Immature natural killer cell (primary cell): ENCODE results near the gene UBE2J2. TPM values are rescaled to one million over a fixed set of nuclear protein-coding genes. Genes with fewer than 3 reads are reported as not detected.
A peak's percentile ranks its signal among the peaks of the same experiment; 100 is the strongest.
"Not testable (repeated sequence)": the region's sequence is repeated elsewhere in the genome, so short reads cannot be mapped to it uniquely, and the experiment has no call there.

Source experiments
- DNase-seq, 3 donors: peaks; one replicate each; pipeline ENCODE4 v3.0.0; 2022; ENCODE audit warnings: mixed read lengths in 1 of 3
- H3K27ac Mint-ChIP-seq, 6 donors: one replicate each; pipeline ENCODE4 v1.8.0; 2020; ENCODE audit warnings: mixed read lengths in 6 of 6, mild to moderate bottlenecking in 5 of 6, inconsistent platforms in 4 of 6, moderate library complexity in 3 of 6
- H3K27me3 Mint-ChIP-seq, 3 donors: one replicate each; pipeline ENCODE4 v1.8.0; 2020 to 2021; ENCODE audit warnings: low read depth in 3 of 3, mild to moderate bottlenecking in 3 of 3, mixed read lengths in 3 of 3, moderate library complexity in 3 of 3, inconsistent platforms in 1 of 3
- H3K36me3 Mint-ChIP-seq, 3 donors: one replicate each; pipeline ENCODE4 v1.8.0; 2020; ENCODE audit warnings: mixed read lengths in 3 of 3, inconsistent platforms in 2 of 3, mild to moderate bottlenecking in 2 of 3
- H3K4me1 Mint-ChIP-seq, 2 donors: one replicate each; pipeline ENCODE4 v1.8.0; 2020; ENCODE audit warnings: inconsistent platforms in 2 of 2, mild to moderate bottlenecking in 2 of 2, mixed read lengths in 2 of 2, moderate library complexity in 1 of 2
- H3K4me3 Mint-ChIP-seq, 5 donors: one replicate each; pipeline ENCODE4 v1.8.0; 2020; ENCODE audit warnings: mild to moderate bottlenecking in 5 of 5, mixed read lengths in 5 of 5, inconsistent platforms in 3 of 5, moderate library complexity in 3 of 5
- H3K9me3 Mint-ChIP-seq, 6 donors: one replicate each; pipeline ENCODE4 v1.8.0; 2020; ENCODE audit warnings: mild to moderate bottlenecking in 6 of 6, mixed read lengths in 6 of 6, inconsistent platforms in 4 of 6, moderate library complexity in 3 of 6
- polyA plus RNA-seq, 3 donors: library from polyadenylated mRNA; unstranded; fragments of 300-500 nt; fragmentation: Illumina TruSeq; gene quantifications; one replicate each; pipeline ENCODE4 v1.2.3, GENCODE V29; 2021

The UBE2J2 gene
- 100 to 1,000 TPM in 1 of 3 donors, 10 to 100 TPM in 2; 77.8 to 105 (median 83.9) TPM for polyA plus RNA-seq

GRCh38 chr1:1273512-1274298 is at the start of gene UBE2J2:
Gene UBE2J2 (minus strand): TSS chr1:1273854. CDS start chr1:1267992, 5,862 bp downstream.
- peak; percentile 88 to 92 (median 91) for DNase-seq
- Mint-ChIP-seq H3K36me3 (peaks cover 0 to 7% (median 0%) of the 10 kb centered on the region in 3 donors), H3K4me1 (peaks cover 35 to 36% of the 10 kb centered on the region in 2 donors), H3K27me3 (peaks cover 3 to 4% (median 4%) of the 10 kb centered on the region in 3 donors), H3K4me3 (peak within 1 kb of the TSS; percentile 84 to 90 (median 86)), H3K9me3 (no peaks in the 10 kb centered on the region), H3K27ac (peak within 1 kb of the TSS; percentile 81 to 92 (median 86))

- Mint-ChIP-seq H3K4me3 (peak overlapping the region; percentile 85 to 97 (median 92)), H3K36me3 (no peaks in the 10 kb centered on the region), H3K27me3 (peaks cover 1 to 4% (median 2%) of the 10 kb centered on the region in 3 donors), H3K9me3 (no peaks in the 10 kb centered on the region), H3K27ac (peak overlapping the region in 4 of 6 donors; percentile 78 to 92 (median 82)), H3K4me1 (peaks cover 27 to 31% of the 10 kb centered on the region in 2 donors)
- no peak for DNase-seq
Measured at GRCh38 chr1:1322952-1323351, 49.3 kb upstream of the UBE2J2 start.

DNA sequence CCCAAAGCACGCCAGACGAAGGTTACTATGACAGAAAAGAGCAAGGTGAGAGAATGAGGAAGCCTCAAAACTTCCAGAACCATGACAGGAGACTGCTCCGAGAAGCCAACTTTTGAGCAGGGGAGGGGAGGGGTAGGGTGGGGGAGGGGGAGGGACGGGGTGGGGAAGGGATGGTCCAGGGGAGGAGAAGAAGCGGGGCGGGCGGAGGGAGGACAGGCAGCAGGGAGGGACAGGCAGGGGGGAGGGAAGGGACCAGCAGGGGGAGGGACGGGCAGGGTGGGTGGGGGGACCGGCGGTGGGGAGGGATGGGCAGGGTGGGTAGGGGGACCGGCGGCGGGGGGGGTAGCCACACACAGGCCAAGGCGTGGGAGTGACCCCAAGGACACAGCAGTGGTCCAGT is 48.8 kb upstream of the UBE2J2 start:
- Mint-ChIP-seq H3K4me3 (peak overlapping the region; percentile 42 to 85 (median 72)), H3K27me3 (peaks cover 1 to 4% (median 2%) of the 10 kb centered on the region in 3 donors), H3K4me1 (peaks cover 27 to 31% of the 10 kb centered on the region in 2 donors), H3K9me3 (no peaks in the 10 kb centered on the region), H3K36me3 (peaks cover 0 to under 1% (median 0%) of the 10 kb centered on the region in 3 donors), H3K27ac (peak overlapping the region in 4 of 6 donors; percentile 50 to 78 (median 56))
- DNase-seq: no peak

- Mint-ChIP-seq H3K9me3 (no peaks in the 10 kb centered on the region), H3K4me1 (peaks cover 27 to 31% of the 10 kb centered on the region in 2 donors), H3K4me3 (peak overlapping the region in 1 of 5 donors; percentile 9), H3K27me3 (peaks cover 1 to 4% (median 2%) of the 10 kb centered on the region in 3 donors), H3K36me3 (peaks cover 0 to 4% (median 0%) of the 10 kb centered on the region in 3 donors), H3K27ac (no peak overlapping the region)
- DNase-seq: no peak
Measured at GRCh38 chr1:1321477-1321876, 47.8 kb upstream of the UBE2J2 start.

- Mint-ChIP-seq H3K27ac (no peak overlapping the region), H3K4me3 (peak overlapping the region in 1 of 5 donors; percentile 9)
Measured at GRCh38 chr1:1320666-1321448, 47.2 kb upstream of the UBE2J2 start.

GRCh38 chr1:1319646-1319941 is 45.9 kb upstream of the UBE2J2 start:
- no peaks in the 10 kb centered on the region for H3K9me3 Mint-ChIP-seq
- peak overlapping the region in 1 of 6 donors; percentile 34 for H3K27ac Mint-ChIP-seq
- H3K4me1 Mint-ChIP-seq: peaks cover 21 to 27% of the 10 kb centered on the region in 2 donors
- no peak for DNase-seq
- H3K4me3 Mint-ChIP-seq: peak overlapping the region in 1 of 5 donors; percentile 21
- peaks cover 0 to 4% (median 0%) of the 10 kb centered on the region in 3 donors for H3K36me3 Mint-ChIP-seq
- H3K27me3 Mint-ChIP-seq: peaks cover 1 to 4% (median 2%) of the 10 kb centered on the region in 3 donors

More at GRCh38 chr1:1320666-1321448, 47.2 kb upstream of the UBE2J2 start:
- Mint-ChIP-seq H3K4me1 (peaks cover 26 to 27% of the 10 kb centered on the region in 2 donors), H3K9me3 (no peaks in the 10 kb centered on the region), H3K36me3 (peaks cover 0 to 4% (median 0%) of the 10 kb centered on the region in 3 donors), H3K27me3 (peaks cover 1 to 4% (median 2%) of the 10 kb centered on the region in 3 donors)
- DNase-seq: no peak

GRCh38 chr1:1318777-1319645 is 45.4 kb upstream of the UBE2J2 start:
- peak overlapping the region in 1 of 6 donors; percentile 34 for H3K27ac Mint-ChIP-seq
- peaks cover 21 to 27% of the 10 kb centered on the region in 2 donors for H3K4me1 Mint-ChIP-seq
- peaks cover 0 to 2% (median 2%) of the 10 kb centered on the region in 3 donors for H3K27me3 Mint-ChIP-seq
- peaks cover 0 to 4% (median 0%) of the 10 kb centered on the region in 3 donors for H3K36me3 Mint-ChIP-seq
- no peaks in the 10 kb centered on the region for H3K9me3 Mint-ChIP-seq
- no peak for DNase-seq
- H3K4me3 Mint-ChIP-seq: peak overlapping the region in 1 of 5 donors; percentile 21

- H3K27me3 Mint-ChIP-seq: peaks cover 0 to 2% (median 0%) of the 10 kb centered on the region in 3 donors
- no peak overlapping the region for H3K4me3 Mint-ChIP-seq
- H3K9me3 Mint-ChIP-seq: no peaks in the 10 kb centered on the region
- no peak overlapping the region for H3K27ac Mint-ChIP-seq
- H3K4me1 Mint-ChIP-seq: peaks cover 16 to 20% of the 10 kb centered on the region in 2 donors
- peaks cover 0 to 4% (median 0%) of the 10 kb centered on the region in 3 donors for H3K36me3 Mint-ChIP-seq
- DNase-seq: no peak
Measured at GRCh38 chr1:1318131-1318652, 44.5 kb upstream of the UBE2J2 start.

DNA sequence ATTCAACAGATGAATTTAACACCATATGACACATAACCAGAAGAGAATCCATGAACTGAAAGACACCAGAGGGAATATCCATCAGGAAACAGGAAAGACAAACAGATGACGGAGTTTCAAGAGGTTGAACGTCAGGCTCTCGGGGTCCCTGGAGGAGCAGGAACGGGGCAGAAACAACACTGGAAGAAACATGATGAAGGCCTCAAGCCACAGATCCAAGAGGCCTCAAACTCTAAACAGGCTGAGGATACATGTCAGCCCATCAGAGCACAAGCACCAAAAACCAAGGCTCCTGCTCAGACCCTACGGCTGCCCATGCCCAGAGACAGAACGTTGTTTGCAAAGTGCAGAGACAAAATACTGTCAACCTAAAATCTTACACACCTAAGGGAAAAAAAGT is 43.8 kb upstream of the UBE2J2 start:
- Mint-ChIP-seq H3K4me1 (peaks cover 11 to 12% of the 10 kb centered on the region in 2 donors), H3K27me3 (no peaks in the 10 kb centered on the region), H3K27ac (no peak overlapping the region), H3K36me3 (peaks cover 0 to 4% (median 0%) of the 10 kb centered on the region in 3 donors), H3K4me3 (no peak overlapping the region), H3K9me3 (no peaks in the 10 kb centered on the region)
- DNase-seq: no peak

DNA sequence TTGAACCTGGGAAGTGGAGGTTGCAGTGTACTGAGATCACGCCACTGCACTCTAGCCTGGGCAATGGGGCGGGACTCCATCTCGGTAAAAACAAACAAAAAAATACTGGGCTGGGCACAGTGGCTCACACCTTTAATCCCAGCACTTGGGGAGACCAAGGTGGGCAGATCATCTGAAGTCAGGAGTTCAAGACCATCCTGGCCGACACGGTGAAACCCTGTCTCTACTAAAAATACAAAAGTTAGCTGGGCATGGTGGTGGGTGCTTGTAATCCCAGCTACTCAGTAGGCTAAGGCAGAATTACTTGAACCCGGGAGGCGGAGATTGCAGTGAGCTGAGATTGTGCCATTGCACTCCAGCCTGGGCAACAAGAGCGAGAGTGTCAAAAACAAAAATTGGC is 42.5 kb upstream of the UBE2J2 start:
- H3K9me3 Mint-ChIP-seq, DNase-seq, H3K4me1 Mint-ChIP-seq, H3K36me3 Mint-ChIP-seq, H3K4me3 Mint-ChIP-seq, H3K27ac Mint-ChIP-seq, H3K27me3 Mint-ChIP-seq: not testable (repeated sequence)

- no peak overlapping the region for H3K4me3 Mint-ChIP-seq
- peaks cover 0 to under 1% (median 0%) of the 10 kb centered on the region in 3 donors for H3K27me3 Mint-ChIP-seq
- peaks cover 4 to 7% of the 10 kb centered on the region in 2 donors for H3K4me1 Mint-ChIP-seq
- no peak for DNase-seq
- H3K9me3 Mint-ChIP-seq: no peaks in the 10 kb centered on the region
- H3K27ac Mint-ChIP-seq: no peak overlapping the region
- peaks cover 0 to 4% (median 0%) of the 10 kb centered on the region in 3 donors for H3K36me3 Mint-ChIP-seq
Measured at GRCh38 chr1:1315435-1315954, 41.8 kb upstream of the UBE2J2 start.

- H3K27ac Mint-ChIP-seq: peak overlapping the region in 1 of 6 donors; percentile 35
- peaks cover 2 to 6% of the 10 kb centered on the region in 2 donors for H3K4me1 Mint-ChIP-seq
- no peaks in the 10 kb centered on the region for H3K9me3 Mint-ChIP-seq
Measured at GRCh38 chr1:1314678-1315335, 41.2 kb upstream of the UBE2J2 start.

More at GRCh38 chr1:1314678-1315335, 41.2 kb upstream of the UBE2J2 start:
- DNase-seq: no peak
- Mint-ChIP-seq H3K4me3 (no peak overlapping the region), H3K27me3 (peaks cover 0 to 3% (median 0%) of the 10 kb centered on the region in 3 donors), H3K36me3 (peaks cover 0 to 4% (median 0%) of the 10 kb centered on the region in 3 donors)
